ENCODE data around the gene SALL3.

DNA sequence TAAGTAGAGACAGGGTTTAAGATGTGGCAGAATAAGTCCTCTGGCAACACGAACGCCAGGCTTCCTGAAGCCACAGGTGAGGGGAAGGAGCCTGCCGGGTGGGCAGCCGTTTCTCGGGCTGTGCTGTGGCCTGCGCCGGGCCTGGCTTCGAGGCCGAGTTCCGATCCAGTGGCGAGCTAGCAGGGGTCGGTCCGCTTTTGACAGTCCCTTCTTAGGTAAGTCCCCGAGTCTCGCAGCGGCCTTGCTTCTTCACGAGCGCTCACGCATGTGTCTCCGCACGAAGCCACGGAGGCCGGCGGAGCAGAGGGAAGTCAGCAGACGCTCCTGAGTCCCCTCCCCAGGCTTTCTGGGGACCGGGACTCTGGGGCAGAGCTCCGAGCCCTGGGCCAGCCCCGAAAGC lies 26.0 kb downstream of the SALL3 start:
- no peak for TF ChIP-seq DMAP1 (CRISPR knock-in tag; IDR thresholded peaks at IDR 0.05)
- no peak for TF ChIP-seq RAD51 (IDR thresholded peaks at IDR 0.05; ENCODE audit: borderline replicate concordance)
- TF ChIP-seq TBL1XR1 (IDR thresholded peaks at IDR 0.05; ENCODE audit: borderline replicate concordance, low read length, partially characterized antibody), result no peak
- no peak for TF ChIP-seq EZH2 (conservative IDR thresholded peaks at IDR 0.05; ENCODE audit: low read depth, low read length)
- no peak for TF ChIP-seq CEBPB (IDR thresholded peaks at IDR 0.05; ENCODE audit: borderline replicate concordance, low read depth, low read length)
- TF ChIP-seq, protein P1, sequence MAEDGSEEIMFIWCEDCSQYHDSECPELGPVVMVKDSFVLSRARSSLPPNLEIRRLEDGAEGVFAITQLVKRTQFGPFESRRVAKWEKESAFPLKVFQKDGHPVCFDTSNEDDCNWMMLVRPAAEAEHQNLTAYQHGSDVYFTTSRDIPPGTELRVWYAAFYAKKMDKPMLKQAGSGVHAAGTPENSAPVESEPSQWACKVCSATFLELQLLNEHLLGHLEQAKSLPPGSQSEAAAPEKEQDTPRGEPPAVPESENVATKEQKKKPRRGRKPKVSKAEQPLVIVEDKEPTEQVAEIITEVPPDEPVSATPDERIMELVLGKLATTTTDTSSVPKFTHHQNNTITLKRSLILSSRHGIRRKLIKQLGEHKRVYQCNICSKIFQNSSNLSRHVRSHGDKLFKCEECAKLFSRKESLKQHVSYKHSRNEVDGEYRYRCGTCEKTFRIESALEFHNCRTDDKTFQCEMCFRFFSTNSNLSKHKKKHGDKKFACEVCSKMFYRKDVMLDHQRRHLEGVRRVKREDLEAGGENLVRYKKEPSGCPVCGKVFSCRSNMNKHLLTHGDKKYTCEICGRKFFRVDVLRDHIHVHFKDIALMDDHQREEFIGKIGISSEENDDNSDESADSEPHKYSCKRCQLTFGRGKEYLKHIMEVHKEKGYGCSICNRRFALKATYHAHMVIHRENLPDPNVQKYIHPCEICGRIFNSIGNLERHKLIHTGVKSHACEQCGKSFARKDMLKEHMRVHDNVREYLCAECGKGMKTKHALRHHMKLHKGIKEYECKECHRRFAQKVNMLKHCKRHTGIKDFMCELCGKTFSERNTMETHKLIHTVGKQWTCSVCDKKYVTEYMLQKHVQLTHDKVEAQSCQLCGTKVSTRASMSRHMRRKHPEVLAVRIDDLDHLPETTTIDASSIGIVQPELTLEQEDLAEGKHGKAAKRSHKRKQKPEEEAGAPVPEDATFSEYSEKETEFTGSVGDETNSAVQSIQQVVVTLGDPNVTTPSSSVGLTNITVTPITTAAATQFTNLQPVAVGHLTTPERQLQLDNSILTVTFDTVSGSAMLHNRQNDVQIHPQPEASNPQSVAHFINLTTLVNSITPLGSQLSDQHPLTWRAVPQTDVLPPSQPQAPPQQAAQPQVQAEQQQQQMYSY (CRISPR knock-in tag; IDR thresholded peaks at IDR 0.05), result no peak
- TF ChIP-seq, protein P2, sequence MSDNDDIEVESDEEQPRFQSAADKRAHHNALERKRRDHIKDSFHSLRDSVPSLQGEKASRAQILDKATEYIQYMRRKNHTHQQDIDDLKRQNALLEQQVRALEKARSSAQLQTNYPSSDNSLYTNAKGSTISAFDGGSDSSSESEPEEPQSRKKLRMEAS (IDR thresholded peaks at IDR 0.05), result no peak
- no peak for TF ChIP-seq ESRRA (CRISPR knock-in tag; IDR thresholded peaks at IDR 0.05; ENCODE audit: low read depth)
- no peak for TF ChIP-seq SKI (IDR thresholded peaks at IDR 0.05; ENCODE audit: partially characterized antibody)
